IMR-90 (cell line): ENCODE data around the gene PDZD2.

Experiments used
- CEBPB ChIP-seq: IDR thresholded peaks from 2 replicates; pipeline ENCODE4 v1.6.1; 2012; ENCODE audit warnings: low read depth, low read length, improper control_type of control experiment
- NFE2L2 ChIP-seq: fragments of 150-350 bp; IDR thresholded peaks from 2 replicates; pipeline ENCODE4 v1.6.1; 2016; ENCODE audit warnings: low read depth, mild to moderate bottlenecking, low read length
- POLR2A ChIP-seq: IDR thresholded peaks from 2 replicates; pipeline ENCODE4 v1.6.1; 2012; ENCODE audit warnings: mild to moderate bottlenecking, low read depth, low read length
- RAD21 ChIP-seq: IDR thresholded peaks from 2 replicates; pipeline ENCODE4 v1.6.1; 2012; ENCODE audit warnings: low read length, improper control_type of control experiment
- RCOR1 ChIP-seq: IDR thresholded peaks from 2 replicates; pipeline ENCODE4 v1.6.1; 2012; ENCODE audit warnings: mild to moderate bottlenecking, low read length, improper control_type of control experiment; ENCODE audit not compliant: insufficient replicate concordance
- SMC3 ChIP-seq: fragments of 150-350 bp; IDR thresholded peaks from 2 replicates; pipeline ENCODE4 v1.6.1; 2016; ENCODE audit warnings: low read depth, mild to moderate bottlenecking, antibody characterized with exemption, low read length, moderate library complexity
- TF ChIP-seq, protein P1 (sequence below): conservative IDR thresholded peaks from 2 replicates; pipeline ENCODE4 v1.5.1; 2012; ENCODE audit warnings: mild to moderate bottlenecking, low read depth, low read length, improper control_type of control experiment

- TF ChIP-seq, protein P1, sequence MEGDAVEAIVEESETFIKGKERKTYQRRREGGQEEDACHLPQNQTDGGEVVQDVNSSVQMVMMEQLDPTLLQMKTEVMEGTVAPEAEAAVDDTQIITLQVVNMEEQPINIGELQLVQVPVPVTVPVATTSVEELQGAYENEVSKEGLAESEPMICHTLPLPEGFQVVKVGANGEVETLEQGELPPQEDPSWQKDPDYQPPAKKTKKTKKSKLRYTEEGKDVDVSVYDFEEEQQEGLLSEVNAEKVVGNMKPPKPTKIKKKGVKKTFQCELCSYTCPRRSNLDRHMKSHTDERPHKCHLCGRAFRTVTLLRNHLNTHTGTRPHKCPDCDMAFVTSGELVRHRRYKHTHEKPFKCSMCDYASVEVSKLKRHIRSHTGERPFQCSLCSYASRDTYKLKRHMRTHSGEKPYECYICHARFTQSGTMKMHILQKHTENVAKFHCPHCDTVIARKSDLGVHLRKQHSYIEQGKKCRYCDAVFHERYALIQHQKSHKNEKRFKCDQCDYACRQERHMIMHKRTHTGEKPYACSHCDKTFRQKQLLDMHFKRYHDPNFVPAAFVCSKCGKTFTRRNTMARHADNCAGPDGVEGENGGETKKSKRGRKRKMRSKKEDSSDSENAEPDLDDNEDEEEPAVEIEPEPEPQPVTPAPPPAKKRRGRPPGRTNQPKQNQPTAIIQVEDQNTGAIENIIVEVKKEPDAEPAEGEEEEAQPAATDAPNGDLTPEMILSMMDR = no peak
- no peak for TF ChIP-seq POLR2A
- no peak for TF ChIP-seq RCOR1
- no peak for TF ChIP-seq SMC3
- TF ChIP-seq NFE2L2 = no peak
- no peak for TF ChIP-seq RAD21
- TF ChIP-seq CEBPB = no peak
These were observed 112.7 kb downstream of the PDZD2 start for GRCh38 chr5:31751610-31752009.
